ENCODE measurements around the gene CRKL. TPM values are rescaled to one million over a fixed set of nuclear protein-coding genes. Genes with fewer than 3 reads are reported as not detected.

Gene CRKL
- total RNA-seq, 1 donor from 2014 or later = 53.6 TPM

DNA sequence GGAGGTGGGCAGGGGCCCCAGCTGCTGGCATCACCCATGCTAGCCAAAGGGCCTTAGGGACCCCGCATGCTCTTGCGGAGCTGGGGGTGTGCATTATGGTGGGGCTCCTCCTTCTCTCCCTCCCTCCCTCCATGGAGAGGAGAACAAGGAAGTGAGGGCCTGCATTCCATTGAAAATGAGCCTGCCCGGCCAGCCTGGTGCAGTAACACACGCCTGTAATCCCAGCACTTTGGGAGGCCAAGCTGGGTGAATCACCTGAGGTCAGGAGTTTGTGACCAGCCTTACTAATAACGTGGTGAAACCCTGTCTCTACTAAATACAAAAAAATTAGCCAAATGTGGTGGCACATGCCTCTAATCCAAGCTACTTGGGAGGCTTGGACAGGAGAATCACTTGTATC, 36.0 kb upstream of the CRKL start:
- no peak overlapping the region for H3K4me3 ChIP-seq (ENCODE audit: low read depth, low read length)
- no peak for DNase-seq (ENCODE audit: low read depth)
- TF ChIP-seq CTCF (conservative IDR thresholded peaks at IDR 0.05; ENCODE audit: low read depth, low read length) = no peak

DNA sequence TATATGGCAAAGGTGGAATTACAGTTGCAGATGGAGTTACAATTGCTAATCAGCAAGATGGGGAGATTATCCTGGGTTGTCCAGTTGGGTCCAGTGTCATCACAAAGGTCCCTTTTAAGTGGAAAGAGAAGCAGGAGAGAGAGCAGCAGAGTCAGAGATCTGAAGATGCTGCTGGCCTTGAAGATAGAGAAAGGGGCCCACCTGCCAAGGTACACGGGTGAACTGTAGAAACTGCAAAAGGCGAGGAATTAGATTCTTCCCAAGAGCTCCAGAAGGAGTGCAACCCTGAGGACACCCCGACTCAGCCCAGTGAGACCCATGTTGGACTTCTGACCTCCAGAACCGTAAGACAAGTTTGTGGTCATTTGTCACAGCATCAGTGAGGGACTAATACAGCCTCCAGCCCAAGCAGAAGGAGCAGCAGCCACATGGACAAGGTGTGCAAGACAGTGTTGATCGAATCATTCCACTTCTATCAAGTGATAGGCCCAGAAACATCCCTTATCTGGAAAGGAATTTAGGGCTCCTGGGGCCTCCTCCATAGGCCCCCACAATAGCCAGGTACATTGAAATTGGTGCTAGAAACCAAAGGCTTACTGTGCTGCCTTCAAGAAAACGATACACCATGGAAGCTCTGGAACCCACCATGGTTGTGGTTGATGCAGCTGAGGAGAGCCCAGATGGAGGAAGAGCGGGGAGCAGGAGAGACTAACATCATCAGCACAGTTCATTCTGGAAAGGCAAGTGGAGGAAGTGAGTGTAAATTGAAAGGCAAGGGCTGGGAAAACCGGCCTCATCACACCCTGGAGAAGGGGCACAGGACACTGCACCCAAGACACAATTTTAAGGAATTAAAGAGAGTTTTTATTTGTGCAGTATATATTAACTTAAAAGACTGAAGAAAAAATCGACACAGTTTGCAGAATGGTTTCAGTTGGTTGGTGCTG, 35.1 kb upstream of the CRKL start:
- DNase-seq (ENCODE audit: low read depth) = no peak
- TF ChIP-seq CTCF (conservative IDR thresholded peaks at IDR 0.05; ENCODE audit: low read depth, low read length) = no peak
- H3K4me3 ChIP-seq (ENCODE audit: low read depth, low read length) = no peak overlapping the region

DNA sequence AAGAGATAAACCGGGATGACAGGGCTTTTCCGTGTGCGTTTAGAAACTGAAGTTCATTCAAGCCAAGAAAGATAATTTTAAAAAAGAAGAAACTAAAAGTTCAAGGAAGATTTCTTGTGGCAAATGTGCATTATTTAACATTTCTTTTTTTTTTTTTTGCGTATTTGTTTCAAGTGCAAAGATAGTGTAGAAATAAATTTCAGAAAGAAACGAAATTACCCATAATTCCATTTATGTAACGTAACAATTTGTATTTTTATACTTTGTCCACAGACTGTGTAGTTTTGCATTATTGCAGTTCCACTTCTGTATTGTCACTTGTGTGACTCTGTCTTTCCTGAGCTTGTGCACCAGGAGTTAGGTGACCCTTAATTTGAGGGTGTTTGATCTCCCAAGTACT, 34.4 kb upstream of the CRKL start:
- no peak overlapping the region for H3K4me3 ChIP-seq (ENCODE audit: low read depth, low read length)
- DNase-seq (ENCODE audit: low read depth) = no peak
- TF ChIP-seq CTCF (conservative IDR thresholded peaks at IDR 0.05; ENCODE audit: low read depth, low read length) = no peak

GRCh38 chr22:20884454-20884853, 32.8 kb upstream of the CRKL start:
- no peak for TF ChIP-seq CTCF (conservative IDR thresholded peaks at IDR 0.05; ENCODE audit: low read depth, low read length)
- no peak for DNase-seq (ENCODE audit: low read depth)
- H3K4me3 ChIP-seq (ENCODE audit: low read depth, low read length) = no peak overlapping the region

GRCh38 chr22:20885017-20885556, 32.1 kb upstream of the CRKL start:
- no peak for DNase-seq (ENCODE audit: low read depth)
- TF ChIP-seq CTCF (conservative IDR thresholded peaks at IDR 0.05; ENCODE audit: low read depth, low read length) = no peak
- H3K4me3 ChIP-seq (ENCODE audit: low read depth, low read length) = no peak overlapping the region

- H3K4me3 ChIP-seq (ENCODE audit: low read depth, low read length) = no peak overlapping the region
- peak; percentile 96 for TF ChIP-seq CTCF (conservative IDR thresholded peaks at IDR 0.05; ENCODE audit: low read depth, low read length)
- DNase-seq (ENCODE audit: low read depth) = no peak
Observed at GRCh38 chr22:20885557-20886323, 31.5 kb upstream of the CRKL start.

Data from epithelial cell of proximal tubule (primary cell).